ENCODE measurements around the gene TMCC2.
"Not testable (repeated sequence)": the region's sequence is repeated elsewhere in the genome, so short reads cannot be mapped to it uniquely, and the experiment has no call there.

Gene TMCC2, protein sequence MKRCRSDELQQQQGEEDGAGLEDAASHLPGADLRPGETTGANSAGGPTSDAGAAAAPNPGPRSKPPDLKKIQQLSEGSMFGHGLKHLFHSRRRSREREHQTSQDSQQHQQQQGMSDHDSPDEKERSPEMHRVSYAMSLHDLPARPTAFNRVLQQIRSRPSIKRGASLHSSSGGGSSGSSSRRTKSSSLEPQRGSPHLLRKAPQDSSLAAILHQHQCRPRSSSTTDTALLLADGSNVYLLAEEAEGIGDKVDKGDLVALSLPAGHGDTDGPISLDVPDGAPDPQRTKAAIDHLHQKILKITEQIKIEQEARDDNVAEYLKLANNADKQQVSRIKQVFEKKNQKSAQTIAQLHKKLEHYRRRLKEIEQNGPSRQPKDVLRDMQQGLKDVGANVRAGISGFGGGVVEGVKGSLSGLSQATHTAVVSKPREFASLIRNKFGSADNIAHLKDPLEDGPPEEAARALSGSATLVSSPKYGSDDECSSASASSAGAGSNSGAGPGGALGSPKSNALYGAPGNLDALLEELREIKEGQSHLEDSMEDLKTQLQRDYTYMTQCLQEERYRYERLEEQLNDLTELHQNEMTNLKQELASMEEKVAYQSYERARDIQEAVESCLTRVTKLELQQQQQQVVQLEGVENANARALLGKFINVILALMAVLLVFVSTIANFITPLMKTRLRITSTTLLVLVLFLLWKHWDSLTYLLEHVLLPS

DNA sequence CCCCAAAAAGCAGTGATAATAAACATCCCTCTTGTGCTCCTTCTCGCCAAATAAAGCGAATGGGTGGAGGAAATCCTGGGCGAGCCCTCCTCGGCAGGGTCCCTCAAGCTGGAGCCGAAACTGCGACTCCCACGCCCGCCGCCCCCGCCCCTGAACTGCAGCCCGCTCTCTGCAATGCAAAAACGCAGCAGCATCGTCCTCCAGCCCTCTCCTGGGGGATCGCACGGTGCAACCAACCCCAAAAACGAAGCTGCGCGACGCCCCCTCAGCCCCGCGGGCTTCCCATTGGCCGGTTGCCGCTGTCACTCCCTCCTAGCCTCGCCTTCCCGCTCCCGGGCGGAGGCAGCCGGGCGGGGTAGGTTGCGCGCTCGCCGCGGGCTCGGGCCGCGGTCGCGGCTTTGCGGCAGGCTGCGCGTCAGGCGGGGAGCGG is at the start of gene TMCC2:
Gene TMCC2, plus strand, starts transcription at position 363 of the 430 bp plus-strand sequence. CDS start 619 bp downstream, outside the sequence.
- DNase-seq (ENCODE audit: extremely low read depth in 1 of 2, low read depth in 1 of 2), result peak; percentile 65 to 68

DNA sequence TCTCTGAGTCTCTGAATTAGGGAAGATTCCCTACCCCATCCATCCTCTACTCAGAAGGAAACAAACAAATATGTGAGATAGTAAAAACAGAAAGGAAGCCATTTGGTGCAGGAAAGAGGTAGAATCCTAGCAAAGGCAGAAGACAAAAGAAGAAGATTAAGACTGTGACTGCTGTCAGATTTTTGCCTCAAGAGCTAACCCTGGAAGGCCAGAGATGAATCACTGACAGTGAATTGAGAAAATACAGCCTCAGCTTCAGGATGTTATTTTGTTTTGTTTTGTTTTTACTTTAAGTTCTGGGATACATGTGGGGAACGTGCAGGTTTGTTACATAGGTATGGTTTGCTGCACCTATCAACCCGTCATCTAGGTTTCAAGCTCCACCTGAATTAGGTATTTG is 47.9 kb upstream of the TMCC2 start:
- no peak for DNase-seq (ENCODE audit: extremely low read depth in 1 of 2, low read depth in 1 of 2)

GRCh38 chr1:205180331-205180730 is 47.4 kb upstream of the TMCC2 start:
- DNase-seq (ENCODE audit: extremely low read depth in 1 of 2, low read depth in 1 of 2), result not testable (repeated sequence)

DNA sequence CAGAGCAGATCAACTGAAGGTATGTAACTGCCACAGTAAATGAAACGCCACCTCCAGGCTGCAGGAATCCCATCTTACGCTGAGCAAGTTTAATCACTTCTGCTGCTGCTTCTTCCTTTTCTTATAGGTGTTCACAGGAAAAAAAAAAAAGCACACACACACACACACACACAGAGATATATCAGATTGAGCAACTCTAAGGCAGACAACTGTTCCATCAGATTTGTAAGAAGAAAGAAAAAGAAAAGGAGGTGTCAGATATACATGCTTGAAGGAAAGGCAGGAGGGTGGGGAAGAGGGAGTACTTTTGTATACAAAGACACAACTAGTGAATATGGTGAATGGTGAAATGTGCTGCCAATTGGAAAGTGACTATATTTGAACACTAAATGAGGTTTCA is 44.8 kb upstream of the TMCC2 start:
- DNase-seq (ENCODE audit: extremely low read depth in 1 of 2, low read depth in 1 of 2), result no peak

DNA sequence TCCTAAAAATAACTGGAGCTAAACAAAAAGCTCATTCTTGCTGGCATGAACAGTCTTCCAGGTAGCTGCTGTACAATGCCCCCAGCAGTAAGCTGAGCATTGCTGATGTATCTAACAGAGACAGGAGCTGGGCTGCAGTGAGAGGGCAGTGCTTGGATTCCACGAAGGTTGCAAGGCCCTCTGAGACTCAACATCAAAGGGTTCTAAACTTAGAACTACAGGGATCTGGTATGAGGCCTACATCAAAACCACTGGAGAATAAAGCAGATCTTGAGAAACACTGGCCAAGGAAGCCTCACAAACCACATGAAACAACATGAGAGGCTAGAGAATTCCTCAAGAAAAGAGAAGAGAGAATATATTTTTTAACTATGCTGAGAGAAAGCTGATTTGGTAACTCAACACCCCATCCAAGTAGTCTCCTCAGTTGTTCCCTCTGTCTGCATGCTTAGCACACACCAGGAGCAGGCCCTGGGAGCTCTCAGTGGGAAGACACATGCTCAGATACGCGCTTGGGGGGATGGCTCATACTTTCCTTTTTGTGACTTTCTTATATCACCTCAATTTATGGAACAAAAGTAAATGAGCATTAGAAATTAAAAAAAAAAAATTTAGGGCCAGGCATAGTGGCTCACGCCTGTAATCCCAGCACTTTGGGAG is 43.9 kb upstream of the TMCC2 start:
- no peak for DNase-seq (ENCODE audit: extremely low read depth in 1 of 2, low read depth in 1 of 2)

GRCh38 chr1:205186191-205186590 is 41.6 kb upstream of the TMCC2 start:
- no peak for DNase-seq (ENCODE audit: extremely low read depth in 1 of 2, low read depth in 1 of 2)

DNA sequence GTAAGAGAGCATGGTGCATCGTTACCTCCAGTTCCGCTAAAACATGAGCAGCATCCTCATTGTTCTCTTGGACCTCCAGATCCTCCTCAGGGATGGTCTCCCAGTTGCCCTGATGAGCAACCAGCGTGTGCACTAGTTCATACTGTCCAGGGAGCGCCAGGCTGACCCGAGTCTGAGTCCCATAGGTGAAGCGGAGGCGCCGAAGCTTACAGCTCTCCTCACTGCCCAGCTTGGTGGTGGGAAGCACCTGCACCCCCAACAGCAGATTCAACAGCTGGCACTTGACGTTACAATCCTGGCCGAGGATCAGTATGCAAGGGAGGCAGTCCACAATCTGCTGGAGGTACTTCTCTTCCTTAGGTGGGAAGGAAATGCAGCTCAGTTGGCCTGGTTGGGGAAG is 40.3 kb upstream of the TMCC2 start:
- DNase-seq (ENCODE audit: extremely low read depth in 1 of 2, low read depth in 1 of 2), result no peak

DNA sequence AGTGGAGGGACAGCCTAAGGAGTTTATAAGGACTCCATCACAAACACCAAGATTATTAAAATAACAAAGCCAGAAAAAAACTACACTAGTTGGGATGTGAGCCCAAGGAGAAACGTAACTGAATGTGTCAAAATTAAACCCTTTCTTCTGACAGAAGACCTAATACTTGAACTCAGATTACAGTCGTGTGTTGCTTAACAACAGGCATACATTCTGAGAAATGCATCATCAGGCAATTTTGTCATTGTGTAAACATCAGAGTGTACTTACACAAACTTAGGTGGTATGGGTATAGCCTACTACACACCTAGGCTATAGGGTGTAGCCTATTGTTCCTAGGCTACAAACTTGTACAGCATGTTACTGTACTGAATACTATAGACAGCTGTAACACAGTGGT is 39.6 kb upstream of the TMCC2 start:
- DNase-seq (ENCODE audit: extremely low read depth in 1 of 2, low read depth in 1 of 2), result no peak

DNA sequence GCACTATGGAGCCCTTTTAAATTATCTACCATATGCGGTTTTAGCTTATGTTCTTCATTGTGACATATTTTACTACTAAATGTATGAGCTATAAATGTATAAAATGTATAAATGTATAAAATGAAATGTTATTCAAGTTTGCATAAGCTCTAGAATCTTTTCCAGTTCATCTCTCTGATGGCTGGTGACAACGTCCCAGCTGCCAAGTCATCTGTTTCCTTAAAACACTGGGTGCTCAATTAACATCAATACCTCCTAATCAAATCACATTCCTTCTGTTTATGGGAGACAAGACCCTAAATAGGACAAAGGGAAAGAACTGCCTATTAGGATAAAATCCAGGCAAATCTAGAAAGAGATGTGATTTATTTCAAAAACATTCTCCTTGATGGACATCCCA is 39.1 kb upstream of the TMCC2 start:
- DNase-seq (ENCODE audit: extremely low read depth in 1 of 2, low read depth in 1 of 2), result no peak

- no peak for DNase-seq (ENCODE audit: extremely low read depth in 1 of 2, low read depth in 1 of 2)
Measured at GRCh38 chr1:205189131-205189530, 38.6 kb upstream of the TMCC2 start.

- no peak for DNase-seq (ENCODE audit: extremely low read depth in 1 of 2, low read depth in 1 of 2)
Measured at GRCh38 chr1:205190845-205191577, 36.7 kb upstream of the TMCC2 start.

GRCh38 chr1:205191622-205192021 is 36.1 kb upstream of the TMCC2 start:
- no peak for DNase-seq (ENCODE audit: extremely low read depth in 1 of 2, low read depth in 1 of 2)

DNA sequence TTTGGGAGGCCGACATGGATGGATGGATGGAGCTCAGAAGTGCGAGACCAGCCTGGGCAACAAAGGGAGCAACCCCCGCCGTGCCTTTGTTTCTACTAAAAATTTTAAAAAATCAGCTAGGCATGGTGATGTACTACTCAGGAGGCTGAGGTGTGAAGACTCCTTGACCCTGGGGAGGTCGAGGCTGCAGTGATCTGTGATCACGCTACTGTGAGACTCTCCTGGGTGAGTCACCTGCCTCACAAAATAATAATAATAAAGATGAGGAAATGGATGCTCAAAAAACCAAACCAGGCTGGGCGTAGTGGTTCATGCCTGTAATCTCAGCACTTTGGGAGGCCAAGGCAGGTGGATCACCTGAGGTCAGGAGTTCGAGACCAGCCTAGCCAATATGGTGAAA is 35.5 kb upstream of the TMCC2 start:
- no peak for DNase-seq (ENCODE audit: extremely low read depth in 1 of 2, low read depth in 1 of 2)

DNA sequence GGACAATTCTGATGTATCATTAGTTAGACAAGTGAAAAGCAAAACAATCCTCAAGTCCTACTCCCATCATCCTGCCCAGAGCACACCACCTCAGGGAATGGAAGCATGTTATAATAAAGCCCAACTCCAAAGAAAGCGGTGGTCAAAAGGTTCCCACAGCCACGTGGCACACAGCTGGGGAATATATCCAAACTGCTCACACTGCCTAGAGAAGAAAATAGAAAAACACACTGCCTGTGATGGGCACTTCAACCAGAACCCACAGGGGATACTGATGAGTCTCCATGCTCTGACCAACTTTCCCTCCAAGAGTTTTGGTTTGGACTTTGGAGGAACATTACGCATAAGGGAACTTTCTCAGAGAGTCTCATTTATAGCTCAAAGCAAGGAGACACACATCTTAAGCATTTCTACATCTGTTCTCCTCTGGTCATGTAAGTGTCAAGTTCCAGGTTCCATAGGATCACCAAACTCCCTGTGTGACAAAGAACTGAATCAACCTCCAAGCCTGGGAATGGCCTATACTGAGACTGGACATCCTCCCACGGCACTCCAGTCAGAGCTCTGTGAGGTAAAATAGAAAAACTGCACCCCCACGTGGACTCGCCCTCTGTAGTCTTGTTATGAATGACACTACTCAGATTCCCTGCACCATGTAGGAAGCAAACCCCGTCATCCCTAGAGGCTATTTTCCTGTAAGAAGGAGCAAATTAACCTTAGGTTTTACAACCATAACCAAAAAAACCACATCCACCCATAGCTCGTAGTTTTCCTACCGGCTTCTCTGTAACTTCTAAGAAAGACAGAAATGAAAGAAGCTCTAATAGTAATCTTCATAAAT is 28.4 kb upstream of the TMCC2 start:
- no peak for DNase-seq (ENCODE audit: extremely low read depth in 1 of 2, low read depth in 1 of 2)

GRCh38 chr1:205199931-205200299 is 27.8 kb upstream of the TMCC2 start:
- no peak for DNase-seq (ENCODE audit: extremely low read depth in 1 of 2, low read depth in 1 of 2)

DNA sequence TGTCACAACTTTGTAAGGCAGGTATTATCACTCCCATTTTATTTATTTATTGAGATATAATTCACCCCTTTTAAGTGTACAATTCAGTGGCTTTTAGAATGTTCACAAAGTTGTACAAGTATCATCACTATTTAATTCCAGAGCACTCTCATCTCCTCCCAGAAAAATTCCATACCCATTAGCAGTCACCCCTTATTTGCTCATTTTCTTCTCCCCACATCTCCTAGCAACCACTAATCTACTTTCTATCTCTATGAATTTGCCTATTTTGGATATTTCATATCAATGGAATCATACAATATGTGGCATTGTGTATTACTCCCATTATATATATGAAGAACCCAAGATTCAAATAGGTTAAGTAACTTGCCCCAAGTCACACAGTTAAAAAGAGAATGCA is 23.2 kb upstream of the TMCC2 start:
- no peak for DNase-seq (ENCODE audit: extremely low read depth in 1 of 2, low read depth in 1 of 2)

DNA sequence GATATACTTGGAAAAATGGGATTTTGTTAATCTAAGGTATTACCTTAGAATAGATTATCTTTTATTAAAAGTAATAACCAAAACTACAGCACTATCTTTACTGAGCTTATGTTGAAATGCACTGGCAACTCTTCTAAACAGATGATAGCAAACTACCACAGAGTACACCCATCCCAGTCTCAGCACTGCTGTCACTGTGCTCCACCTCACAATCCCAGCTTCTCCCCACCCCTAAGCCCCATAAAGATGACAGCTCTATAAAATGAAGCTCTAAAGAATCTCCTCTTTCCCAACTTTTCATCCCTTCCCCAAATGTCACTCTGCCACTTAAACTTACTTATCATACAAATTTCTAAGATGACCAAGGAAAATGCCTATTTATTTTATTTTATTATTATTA is 22.7 kb upstream of the TMCC2 start:
- no peak for DNase-seq (ENCODE audit: extremely low read depth in 1 of 2, low read depth in 1 of 2)

GRCh38 chr1:205208811-205209210 is 18.9 kb upstream of the TMCC2 start:
- no peak for DNase-seq (ENCODE audit: extremely low read depth in 1 of 2, low read depth in 1 of 2)

- no peak for DNase-seq (ENCODE audit: extremely low read depth in 1 of 2, low read depth in 1 of 2)
Measured at GRCh38 chr1:205210756-205211168, 17.0 kb upstream of the TMCC2 start.

GRCh38 chr1:205211169-205211838 is 16.4 kb upstream of the TMCC2 start, which contains the start of gene DSTYK:
Gene DSTYK (minus strand): TSS chr1:205211702. CDS start chr1:205211535, 167 bp downstream.
- peak; percentile 76 to 84 for DNase-seq (ENCODE audit: extremely low read depth in 1 of 2, low read depth in 1 of 2)
